ENCODE data around the gene SYCP2.

SYCP2 gene

GRCh38 chr20:59831916-59832270 is 101.5 kb downstream of the SYCP2 start:
- no peak for DNase-seq

DNA sequence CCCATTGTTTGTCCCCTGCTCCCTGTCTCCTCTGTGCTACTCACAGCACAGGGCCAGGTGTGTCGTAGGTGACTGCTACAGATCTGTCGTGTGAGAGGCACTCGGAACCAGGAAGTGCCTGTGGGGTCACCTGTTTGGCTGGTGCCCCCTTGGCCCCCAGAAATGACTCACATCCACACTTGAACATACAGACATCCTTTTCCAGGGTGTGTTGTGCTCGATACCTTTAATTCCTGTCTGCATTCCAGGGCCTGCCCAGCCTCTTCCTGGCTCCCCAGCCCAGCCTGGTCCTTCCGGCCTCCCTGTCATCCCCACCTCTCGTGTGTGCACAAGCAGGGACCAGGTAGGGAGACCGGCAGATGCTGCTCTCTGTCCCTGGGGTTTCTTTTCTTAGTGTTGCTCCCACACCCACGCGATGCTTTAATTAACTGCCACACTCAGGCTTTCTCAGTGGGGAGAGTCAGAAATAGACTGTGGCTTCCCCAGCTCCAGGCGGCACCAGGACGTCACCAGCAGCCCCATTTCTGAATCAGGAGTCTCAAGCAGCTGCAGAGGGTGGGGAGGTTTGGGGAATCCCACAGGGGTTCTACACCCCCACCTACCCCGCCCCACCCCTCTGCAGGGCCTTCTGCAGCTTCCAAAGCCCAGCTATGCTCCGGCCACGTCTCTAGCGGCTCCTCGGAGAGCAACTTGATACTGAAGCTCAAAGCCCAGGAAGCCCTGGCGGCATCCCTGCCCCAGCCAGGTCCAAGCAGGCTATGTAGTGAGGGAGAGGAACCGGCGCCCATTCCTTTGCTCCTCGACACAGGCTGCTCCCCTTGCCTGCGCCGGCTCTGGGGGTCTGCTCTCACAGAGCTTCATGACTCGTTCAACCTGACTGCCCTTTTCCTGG is 102.2 kb downstream of the SYCP2 start:
- DNase-seq = no peak

GRCh38 chr20:59830665-59831023 is 102.8 kb downstream of the SYCP2 start:
- DNase-seq = no peak

DNA sequence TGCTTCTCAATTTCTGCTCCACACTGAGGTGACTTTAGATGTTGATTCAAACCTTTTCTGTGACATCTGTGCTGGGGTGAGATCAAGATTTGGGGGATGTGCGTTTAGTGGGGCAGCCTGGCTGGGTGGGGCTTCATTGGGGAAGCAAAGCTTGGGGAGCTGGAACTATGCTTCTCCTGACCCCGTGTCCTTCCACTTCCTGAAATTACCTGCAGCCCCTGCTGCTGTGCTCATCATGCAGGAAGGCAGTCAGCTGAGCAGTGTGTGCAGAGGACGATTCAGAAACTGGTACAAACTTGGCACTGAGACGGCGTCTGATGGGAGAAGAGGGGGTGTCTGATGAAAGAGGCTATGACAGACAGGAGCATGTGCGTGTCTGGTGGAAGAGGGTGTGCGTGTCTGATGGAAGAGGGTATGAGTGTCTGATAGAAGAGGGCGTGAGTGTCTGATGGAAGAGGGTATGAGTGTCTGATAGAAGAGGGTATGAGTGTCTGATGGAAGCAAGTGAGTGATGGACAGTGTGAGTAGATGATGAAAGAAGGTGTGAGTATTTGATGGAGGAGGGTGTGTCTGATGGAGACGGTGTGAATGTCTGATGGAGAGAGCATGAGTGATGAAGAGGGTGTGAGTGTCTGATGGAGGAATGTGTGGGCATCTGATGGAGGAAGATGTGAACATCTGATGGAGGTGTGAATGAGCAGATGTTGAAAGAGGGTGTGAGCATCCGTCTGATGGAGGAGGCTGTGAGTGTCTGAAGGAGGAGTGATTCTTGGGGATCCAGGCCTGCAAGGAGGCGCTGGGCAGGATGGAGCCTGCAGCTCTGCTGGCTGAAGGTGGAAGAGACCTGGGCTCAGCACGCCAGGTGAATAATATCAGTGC is 103.4 kb downstream of the SYCP2 start:
- DNase-seq = no peak

DNA sequence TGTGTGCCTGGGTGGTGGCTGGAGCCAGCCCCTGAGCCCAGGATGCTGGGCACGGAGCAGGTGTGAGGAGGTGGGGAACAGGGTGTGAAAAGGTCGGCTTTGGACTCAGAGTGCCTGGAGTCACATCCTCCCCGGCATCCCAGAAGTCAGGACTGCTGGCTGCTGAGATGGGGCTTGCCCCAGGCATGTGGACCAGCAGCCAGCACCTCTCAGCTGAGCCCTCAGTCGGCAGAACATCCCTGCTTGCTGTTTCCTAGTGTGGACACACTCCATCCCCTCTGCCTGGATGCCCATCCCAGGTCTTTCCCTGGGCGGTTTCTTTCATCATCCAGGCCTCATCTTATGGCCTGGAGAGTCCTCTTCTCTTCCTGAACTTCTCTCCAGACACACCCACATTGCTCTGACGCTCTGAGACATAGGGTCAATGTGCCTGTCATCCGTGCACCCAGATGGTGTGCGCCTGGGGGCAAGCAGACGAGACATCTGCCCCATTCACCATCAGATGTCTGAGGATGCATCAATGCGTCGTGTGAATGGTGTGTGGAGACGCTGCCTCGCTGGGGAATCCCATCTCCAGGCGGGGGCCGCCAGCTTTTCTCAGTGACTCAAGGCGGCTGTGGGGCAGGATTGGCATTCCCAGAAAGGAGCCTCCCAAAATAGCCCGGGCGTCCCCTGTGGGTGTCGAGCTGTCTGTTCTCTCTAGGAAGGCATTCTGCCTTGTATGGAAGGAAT is 104.2 kb downstream of the SYCP2 start:
- no peak for DNase-seq

- DNase-seq = no peak
Observed at GRCh38 chr20:59828125-59829053, 105.0 kb downstream of the SYCP2 start.

- DNase-seq = no peak
Observed at GRCh38 chr20:59827138-59828056, 106.0 kb downstream of the SYCP2 start.

GRCh38 chr20:59825944-59826759 is 107.3 kb downstream of the SYCP2 start:
- no peak for DNase-seq

DNA sequence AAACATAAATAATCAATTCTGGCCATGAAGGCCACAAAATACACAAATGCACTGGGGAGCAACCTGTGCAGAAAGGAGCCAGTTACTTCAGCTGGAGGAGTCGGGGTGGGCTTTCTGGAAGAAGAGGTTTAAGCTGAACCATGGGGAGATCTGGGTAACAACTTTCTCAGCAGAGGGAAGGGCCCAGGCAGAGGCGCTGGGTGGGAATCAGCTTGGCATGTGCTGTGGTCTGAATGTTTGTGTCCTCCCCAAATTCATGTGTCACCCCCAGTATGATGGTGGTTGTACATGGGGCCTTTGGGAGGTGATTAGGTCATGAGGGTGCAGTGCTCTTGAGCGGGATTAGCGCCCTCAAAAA is 107.9 kb downstream of the SYCP2 start:
- DNase-seq = no peak

DNA sequence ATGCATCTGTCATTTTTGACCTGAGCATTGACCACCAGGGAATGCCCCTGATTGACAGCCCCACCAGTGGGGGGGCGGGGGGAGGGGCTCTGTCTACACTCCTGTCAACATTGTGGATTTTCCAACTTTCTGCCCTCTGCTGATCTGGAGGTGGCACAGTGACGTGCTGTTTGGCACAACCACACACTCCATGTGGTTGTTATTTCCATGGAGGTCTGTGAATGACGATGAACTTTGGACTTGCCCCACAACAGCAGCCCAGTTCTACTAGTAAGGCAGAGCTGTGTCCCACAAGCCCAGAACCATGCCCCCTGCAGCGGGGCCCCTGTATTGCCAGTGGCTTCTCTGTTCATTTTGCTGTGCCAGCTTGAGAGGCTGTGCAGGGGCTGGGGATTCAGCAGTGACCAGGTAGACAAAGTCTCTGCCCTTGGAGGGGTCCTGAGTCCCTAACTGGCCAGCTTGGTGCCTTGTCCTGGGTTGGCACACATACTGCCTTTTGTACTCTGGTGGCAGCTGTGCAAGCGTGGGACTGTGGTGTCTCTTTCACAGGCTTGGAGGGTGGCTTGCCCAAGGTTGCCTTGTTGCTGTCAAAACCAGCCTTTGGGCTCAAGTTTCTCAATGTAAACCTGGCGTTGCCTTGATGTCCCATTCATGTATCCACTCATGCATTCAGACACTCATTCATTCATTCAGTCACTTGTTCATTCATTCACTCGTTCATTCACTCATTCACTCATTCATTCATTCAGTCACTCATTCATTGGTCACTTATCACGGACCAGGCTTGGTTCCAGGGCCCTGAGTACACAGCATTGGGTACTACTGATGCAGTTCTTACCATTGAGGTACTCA is 108.5 kb downstream of the SYCP2 start:
- DNase-seq = no peak

DNA sequence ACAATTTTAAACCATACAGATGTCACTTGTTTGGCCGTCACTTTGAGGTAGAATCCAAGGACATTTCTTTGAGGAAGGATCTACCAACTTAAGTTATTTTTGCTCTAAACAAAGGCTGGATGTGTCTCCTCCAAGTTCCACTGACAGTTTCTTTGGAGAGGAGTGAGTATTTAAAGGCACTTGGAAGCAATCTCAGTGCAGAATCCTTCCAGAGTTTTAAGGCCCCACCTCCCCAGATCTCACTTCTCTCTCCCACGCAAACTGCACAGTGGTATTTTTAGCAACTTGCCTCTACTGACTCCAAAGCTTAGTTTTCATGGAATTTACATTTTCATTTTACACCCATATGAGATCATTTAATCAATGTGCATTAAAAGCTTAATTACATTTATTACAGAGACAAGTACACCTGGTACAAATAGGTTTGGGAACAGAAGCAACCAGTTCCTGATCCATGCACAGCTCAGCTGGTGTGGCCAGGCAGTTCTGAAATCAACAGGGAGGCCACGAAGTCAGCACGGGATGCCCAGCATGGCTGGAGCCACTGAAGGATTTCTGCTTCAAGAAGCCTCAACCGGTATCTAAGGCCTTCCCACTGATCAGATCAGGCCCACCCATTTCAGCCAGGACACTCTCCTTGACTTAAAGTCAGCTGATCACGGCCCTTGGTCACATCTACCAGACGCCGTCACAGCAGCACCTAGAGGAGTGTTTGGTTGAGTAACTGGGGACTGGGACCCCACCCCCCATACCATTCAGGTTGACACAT is 109.8 kb downstream of the SYCP2 start:
- DNase-seq = no peak

- no peak for DNase-seq
Observed at GRCh38 chr20:59823030-59823423, 110.4 kb downstream of the SYCP2 start.

DNA sequence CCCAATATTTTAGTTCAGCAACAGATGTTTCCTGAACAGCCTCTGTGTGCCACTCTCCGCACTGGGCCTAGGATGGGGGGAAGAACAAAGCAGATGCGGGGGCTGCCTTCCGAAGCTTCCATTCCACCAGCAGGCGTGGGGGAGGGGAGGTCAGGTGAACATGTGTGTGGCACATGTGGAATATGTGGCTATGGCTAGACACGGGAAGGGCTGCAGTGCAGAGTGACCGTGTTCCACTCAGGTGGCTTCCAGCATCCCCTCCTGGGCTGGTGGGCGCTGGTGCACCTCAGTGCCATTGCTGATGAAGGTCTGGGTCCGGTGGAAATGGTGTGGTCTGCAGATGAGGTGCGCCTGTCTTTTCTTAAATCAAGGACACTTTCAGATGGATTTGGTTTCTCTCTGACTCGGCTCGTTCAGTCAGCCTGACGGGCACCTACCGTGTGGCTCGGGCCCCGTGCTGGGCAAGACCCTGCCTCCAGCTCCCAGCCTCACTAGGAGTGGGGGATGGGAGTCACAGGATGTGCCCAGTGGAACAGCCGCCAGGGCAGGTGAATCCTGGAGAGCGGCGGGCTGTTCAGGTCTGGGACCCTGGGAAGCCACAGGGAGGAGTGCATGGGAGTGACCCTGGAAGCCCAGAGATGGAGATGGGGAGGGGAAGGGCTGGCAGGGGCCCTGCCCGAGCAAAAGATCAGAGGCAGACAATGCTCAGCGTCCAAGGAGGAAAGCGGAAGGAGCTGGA is 111.0 kb downstream of the SYCP2 start:
- DNase-seq = no peak

GRCh38 chr20:59821788-59822187 is 111.6 kb downstream of the SYCP2 start:
- DNase-seq = no peak

DNA sequence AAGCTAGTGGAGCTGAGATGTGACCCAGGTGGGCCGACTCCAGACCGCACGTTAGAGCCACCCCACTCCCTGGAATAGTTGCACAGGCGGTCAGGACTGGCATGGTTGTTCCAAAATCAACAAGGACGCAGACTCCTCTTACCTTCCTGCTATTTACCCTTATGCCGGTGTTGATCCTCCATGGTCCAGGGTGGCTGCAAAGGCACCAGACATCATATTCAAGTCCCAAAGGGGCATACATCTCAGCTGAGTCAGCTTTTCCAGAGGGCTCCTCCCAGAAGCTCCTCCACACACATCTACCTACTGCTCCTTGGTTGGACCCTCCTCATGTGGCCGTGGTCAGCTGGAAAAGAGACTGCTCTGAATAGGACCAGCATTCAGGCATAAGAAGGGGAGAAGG is 112.2 kb downstream of the SYCP2 start:
- DNase-seq = no peak

DNA sequence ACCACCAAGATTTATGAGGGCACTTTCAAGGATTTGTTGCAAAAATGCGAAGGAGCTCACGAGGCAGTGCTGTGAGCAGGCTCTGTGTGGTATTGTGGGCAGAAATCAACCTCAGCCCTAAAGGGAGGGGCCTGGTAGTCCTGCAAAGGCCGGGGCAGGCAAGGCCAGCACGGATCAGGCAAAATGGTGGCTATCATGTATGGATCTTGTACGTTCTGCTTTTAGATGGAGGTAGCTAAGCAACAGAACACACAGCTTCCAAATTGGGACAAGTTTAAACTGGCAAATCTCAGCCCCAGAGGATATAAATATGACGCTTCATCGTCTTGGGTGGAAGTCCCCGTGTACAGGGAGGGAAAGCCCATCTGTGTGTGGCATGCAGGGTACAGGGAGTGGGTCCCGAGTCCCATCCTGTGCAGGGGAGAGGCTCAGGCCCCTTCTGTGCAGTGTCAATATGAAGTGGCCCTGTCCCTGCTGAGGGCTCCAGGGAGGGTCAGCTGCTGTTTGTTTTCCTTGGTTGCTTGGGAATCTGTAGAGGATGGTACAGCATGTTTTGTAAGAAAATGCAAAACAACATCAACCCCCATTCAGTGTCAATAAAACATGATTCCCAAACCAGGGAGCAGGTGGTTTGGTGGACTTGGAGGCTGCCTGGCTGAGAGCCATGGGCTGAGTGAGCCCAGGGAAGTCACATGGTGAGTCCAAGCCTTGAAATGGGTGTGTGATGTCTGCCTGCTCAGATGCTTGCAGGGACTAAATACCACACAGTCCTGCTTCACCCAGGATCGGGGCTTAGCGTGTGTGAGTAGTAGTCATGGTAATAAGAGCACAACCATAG is 113.0 kb downstream of the SYCP2 start:
- DNase-seq = no peak
